Testis (tissue), 3 donors: Measurements from ENCODE around the gene P2RX5. TPM values are rescaled to one million over a fixed set of nuclear protein-coding genes. Genes with fewer than 3 reads are reported as not detected.
A peak's percentile ranks its signal among the peaks of the same experiment; 100 is the strongest.

Source experiments
- DNase-seq: peaks from one replicate; pipeline ENCODE4 v3.0.0-alpha.2; 2019
- H3K27ac ChIP-seq, 2 donors: fragments of 200-600 bp; sonication (generic); one replicate each; pipeline ENCODE4 v1.5.1; 2019
- H3K27me3 ChIP-seq: fragments of 200-600 bp; sonication (generic); one replicate; pipeline ENCODE4 v1.5.1; 2019
- H3K36me3 ChIP-seq: fragments of 200-600 bp; sonication (generic); one replicate; pipeline ENCODE4 v1.5.1; 2017; ENCODE audit warnings: low read depth; ENCODE audit errors: missing control alignments
- H3K4me1 ChIP-seq: fragments of 200-600 bp; sonication (generic); one replicate; pipeline ENCODE4 v1.5.1; 2019
- H3K4me3 ChIP-seq, 2 donors: fragments of 200-600 bp; sonication (generic); one replicate each; pipeline ENCODE4 v1.5.1; 2017 to 2019
- H3K9me3 ChIP-seq: fragments of 200-600 bp; sonication (generic); one replicate; pipeline ENCODE4 v1.5.1; 2017
- CTCF ChIP-seq, 3 experiments: fragments of 450-650 bp in 2 of 3; fragments of 200-600 bp in 1 of 3; sonication (generic) in 1 of 3; IDR thresholded peaks; one replicate each; pipeline ENCODE4 v1.5.1; 2016 to 2019; ENCODE audit warnings: antibody characterized with exemption in 3 of 3, mild to moderate bottlenecking in 2 of 3, moderate library complexity in 1 of 3
- POLR2A ChIP-seq: fragments of 450-650 bp; IDR thresholded peaks from one replicate; pipeline ENCODE4 v1.6.1; 2017; ENCODE audit warnings: antibody characterized with exemption, mild to moderate bottlenecking, moderate library complexity
- WGBS, 2 donors: methylation state at CpG; one replicate each; pipeline ENCODE4 v1.1.5; 2018; 5-methylcytosine and 5-hydroxymethylcytosine counted together
- intact Hi-C: fragments of 100-400 bp; cut with DNase I; formaldehyde crosslinking; loops from one replicate; pipeline ENCODE4 v1.15.1; 2023; ENCODE audit warnings: low total_unique reads
- polyA plus RNA-seq: library from polyadenylated mRNA; stranded (reverse); fragments of 350-450 nt; fragmentation: Illumina TruSeq; extraction: RNeasy Lipid Tissue Mini Kit (QIAGEN cat#74804); gene quantifications from one replicate; pipeline ENCODE4 v1.2.3, GENCODE V29; 2014; ENCODE audit warnings: low read depth, low replicate concordance; ENCODE audit not compliant: insufficient read depth
- total RNA-seq, 2 donors: library from RNA; depleted of rRNA; stranded (reverse); fragments of >200 nt; gene quantifications; one replicate each; pipeline ENCODE4 v1.2.3, GENCODE V29; 2016

Gene P2RX5
- total and polyA plus RNA-seq, 3 donors from 2014 or later, result 2.0 to 3.7 (median 3.0) TPM

GRCh38 chr17:3641717-3642486 is 54.1 kb downstream of the P2RX5 start:
- no peak for DNase-seq
- no peak for TF ChIP-seq POLR2A
- TF ChIP-seq CTCF (IDR thresholded peaks at IDR 0.05), result no peak
- H3K4me3 ChIP-seq, result no peak overlapping the region
- no peak overlapping the region for H3K27ac ChIP-seq
- intact Hi-C loops, result no loop called here
- H3K9me3 ChIP-seq, result no peaks in the 10 kb centered on the region
- 73 to 92% methylated on average over 11 to 17 of the region's 19 CpGs for WGBS, 2 donors
- peaks cover 19% of the 10 kb centered on the region for H3K4me1 ChIP-seq
- no peaks in the 10 kb centered on the region for H3K27me3 ChIP-seq
- no peaks in the 10 kb centered on the region for H3K36me3 ChIP-seq

DNA sequence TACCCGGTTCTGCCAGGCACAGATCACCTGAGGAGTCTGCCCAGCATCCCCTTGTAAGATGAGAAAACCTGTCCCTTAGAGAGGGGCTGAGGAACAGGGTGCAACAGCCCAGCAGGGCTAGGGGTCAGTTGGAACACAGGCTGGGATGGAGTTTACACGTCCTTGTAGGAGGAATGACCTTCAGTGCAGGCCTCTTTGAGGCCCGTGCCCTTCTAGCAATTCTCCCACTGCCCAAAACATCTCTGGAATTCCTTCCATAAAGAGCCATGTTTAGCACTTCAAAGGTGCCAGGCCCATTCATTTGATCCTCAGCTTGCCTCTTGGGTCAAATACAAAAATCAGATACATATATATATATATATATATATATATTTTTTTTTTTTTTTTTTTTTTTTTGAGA is 54.9 kb downstream of the P2RX5 start:
- Histone ChIP-seq H3K9me3 (no peaks in the 10 kb centered on the region), H3K27ac (no peak overlapping the region), H3K36me3 (no peaks in the 10 kb centered on the region), H3K27me3 (no peaks in the 10 kb centered on the region), H3K4me3 (no peak overlapping the region), H3K4me1 (peaks cover 19% of the 10 kb centered on the region)
- TF ChIP-seq POLR2A (no peak), CTCF (IDR thresholded peaks at IDR 0.05) (no peak)
- intact Hi-C loops, result no loop called here
- no peak for DNase-seq
- WGBS, 2 donors, result 44% methylated on average over 3 of the region's 3 CpGs

- Histone ChIP-seq H3K4me3 (no peak overlapping the region), H3K36me3 (no peaks in the 10 kb centered on the region), H3K9me3 (no peaks in the 10 kb centered on the region), H3K27me3 (no peaks in the 10 kb centered on the region), H3K27ac (no peak overlapping the region), H3K4me1 (peaks cover 20% of the 10 kb centered on the region)
- no peak for TF ChIP-seq POLR2A
- no peak for TF ChIP-seq CTCF (IDR thresholded peaks at IDR 0.05)
- DNase-seq, result peak; percentile 37
- intact Hi-C loops, result no loop called here
- 37 to 45% methylated on average over 7 of the region's 7 CpGs for WGBS, 2 donors
These were observed 55.9 kb downstream of the P2RX5 start for GRCh38 chr17:3639981-3640596.

DNA sequence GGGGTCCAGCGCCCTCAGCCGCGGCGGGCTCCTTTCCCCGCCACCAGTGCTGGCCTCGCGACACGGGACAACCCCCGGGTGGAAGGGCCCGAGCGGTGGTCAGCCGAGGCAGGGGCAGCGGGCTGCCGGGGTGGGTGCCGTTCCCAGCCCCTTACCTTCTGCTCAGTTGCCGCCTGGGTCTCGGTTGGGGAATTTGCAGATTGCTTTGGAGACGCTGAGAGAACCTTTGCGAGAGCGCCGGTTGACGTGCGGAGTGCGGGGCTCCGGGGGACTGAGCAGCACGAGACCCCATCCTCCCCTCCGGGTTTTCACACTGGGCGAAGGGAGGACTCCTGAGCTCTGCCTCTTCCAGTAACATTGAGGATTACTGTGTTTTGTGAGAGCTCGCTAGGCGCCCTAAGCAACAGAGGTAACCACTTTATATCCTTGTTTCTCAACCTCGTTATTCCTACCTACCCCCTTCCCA is 59.0 kb downstream of the P2RX5 start:
- intact Hi-C loops, result no loop called here
- DNase-seq, result no peak
- no peak for TF ChIP-seq POLR2A
- no peak for TF ChIP-seq CTCF (IDR thresholded peaks at IDR 0.05)
- H3K27me3 ChIP-seq, result no peaks in the 10 kb centered on the region
- H3K27ac ChIP-seq, result peak overlapping the region; percentile 93 to 95
- peak overlapping the region; percentile 88 to 91 for H3K4me3 ChIP-seq
- H3K9me3 ChIP-seq, result no peaks in the 10 kb centered on the region
- no peaks in the 10 kb centered on the region for H3K36me3 ChIP-seq
- peaks cover 20% of the 10 kb centered on the region for H3K4me1 ChIP-seq
- WGBS, 2 donors, result 1 to 2% methylated on average over 21 to 31 of the region's 31 CpGs
